H1 (cell line): ENCODE measurements around the gene B3GAT1. TPM values are rescaled to one million over a fixed set of nuclear protein-coding genes. Genes with fewer than 3 reads are reported as not detected.

Source experiments
- CTCF ChIA-PET: fragments of 300-600 bp; sonication (Branson Sonifier 250); formaldehyde crosslinking; loops from one replicate; lab custom pipeline; 2021; ENCODE audit not compliant: partially characterized antibody; lab: Charles Lee
- POLR2A ChIA-PET: fragments of 300-600 bp; sonication (Branson Sonifier 250); formaldehyde crosslinking; loops from one replicate; lab custom pipeline; 2021; ENCODE audit warnings: inconsistent platforms; ENCODE audit not compliant: partially characterized antibody; lab: Charles Lee
- DNase-seq, 2 experiments: peaks; one replicate each; pipeline versions ENCODE4 v3.0.0 to v3.0.0-alpha.2; 2010 to 2022; ENCODE audit warnings: low spot score in 2 of 2, low read depth in 1 of 2, mixed read lengths in 1 of 2
- FAIRE-seq: peaks from 2 replicates; lab custom pipeline; 2011; peaks lifted over from hg19 to GRCh38; lab: Jason Lieb, UNC
- H2AFZ ChIP-seq: 2 replicates; pipeline ENCODE4 v1.8.1; 2012; ENCODE audit warnings: low read length, inconsistent platforms
- H2AK5ac ChIP-seq: 2 replicates; pipeline ENCODE4 v1.6.1; 2013; ENCODE audit warnings: low read depth, low read length
- H2BK120ac ChIP-seq: replicated peaks from 2 replicates; pipeline ENCODE3; 2013; ENCODE audit warnings: low read depth, low read length, inconsistent platforms
- H2BK12ac ChIP-seq: 2 replicates; pipeline ENCODE4 v1.6.1; 2013; ENCODE audit warnings: low read depth, low read length
- H2BK15ac ChIP-seq: 2 replicates; pipeline ENCODE4 v1.6.1; 2013; ENCODE audit warnings: low read length
- H2BK20ac ChIP-seq: 2 replicates; pipeline ENCODE4 v1.6.1; 2013; ENCODE audit warnings: low read length
- H2BK5ac ChIP-seq: 2 replicates; pipeline ENCODE4 v1.6.1; 2013; ENCODE audit warnings: low read depth, low read length
- H3K14ac ChIP-seq: 2 replicates; pipeline ENCODE4 v1.6.1; 2013; ENCODE audit warnings: inconsistent platforms; ENCODE audit not compliant: insufficient read length
- H3K18ac ChIP-seq: 2 replicates; pipeline ENCODE4 v1.6.1; 2013; ENCODE audit warnings: low read length; ENCODE audit errors: extremely low read depth
- H3K23ac ChIP-seq: 2 replicates; pipeline ENCODE4 v1.6.1; 2013; ENCODE audit warnings: inconsistent platforms; ENCODE audit not compliant: insufficient read length
- H3K23me2 ChIP-seq: 2 replicates; pipeline ENCODE4 v1.6.1; 2013; ENCODE audit warnings: low read depth, low read length
- H3K27ac ChIP-seq: 2 replicates; pipeline ENCODE4 v1.6.1; 2011; ENCODE audit warnings: low read depth, low read length, inconsistent platforms
- H3K27me3 ChIP-seq, 4 experiments: replicated peaks in 1 of 4; 1 replicate in 1 of 4; 2 replicates in 3 of 4; pipeline versions ENCODE4 v1.6.1 to v1.8.1; 2011 to 2013; ENCODE audit warnings: low read length in 3 of 4, mild to moderate bottlenecking in 3 of 4, inconsistent platforms in 2 of 4, mixed read lengths in 2 of 4, moderate library complexity in 1 of 4; ENCODE audit not compliant: control insufficient read depth in 3 of 4, insufficient read depth in 3 of 4; ENCODE audit errors: extremely low read depth in 1 of 4
- H3K36me3 ChIP-seq, 4 experiments: 2 replicates each; pipeline versions ENCODE4 v1.6.1 to v1.8.1; 2011 to 2013; ENCODE audit warnings: mild to moderate bottlenecking in 4 of 4, low read length in 3 of 4, moderate library complexity in 2 of 4, control low read depth in 1 of 4, inconsistent platforms in 1 of 4; ENCODE audit not compliant: insufficient read depth in 4 of 4, control insufficient read depth in 2 of 4
- H3K4ac ChIP-seq: replicated peaks from 2 replicates; pipeline ENCODE3; 2013; ENCODE audit warnings: low read length, low read depth, mixed read lengths, inconsistent platforms; ENCODE audit not compliant: insufficient read length
- H3K4me1 ChIP-seq, 4 experiments: replicated peaks in 1 of 4; 1 replicate in 1 of 4; 2 replicates in 3 of 4; pipeline versions ENCODE4 v1.6.1 to v1.8.1; 2011 to 2013; ENCODE audit warnings: low read length in 3 of 4, inconsistent platforms in 2 of 4, mixed read lengths in 1 of 4; ENCODE audit not compliant: insufficient read depth in 4 of 4, control insufficient read depth in 3 of 4
- H3K4me2 ChIP-seq, 2 experiments: 2 replicates each; pipeline versions ENCODE4 v1.6.1 to v1.8.1; 2011 to 2013; ENCODE audit warnings: low read depth in 2 of 2, low read length in 2 of 2, control low read depth in 1 of 2, inconsistent platforms in 1 of 2, mild to moderate bottlenecking in 1 of 2; ENCODE audit not compliant: insufficient read depth in 1 of 2
- H3K4me3 ChIP-seq, 4 experiments: fragments of 200-600, 300-600 bp in 1 of 4; sonication (generic), shearing (Covaris generic), sonication (Bioruptor Twin) in 1 of 4; 2 replicates each; pipeline versions ENCODE4 v1.5.1 to v1.8.1; 2011 to 2016; ENCODE audit warnings: low read length in 4 of 4, low read depth in 3 of 4, control low read depth in 2 of 4, inconsistent platforms in 2 of 4, mild to moderate bottlenecking in 2 of 4, mixed read lengths in 1 of 4, moderate library complexity in 1 of 4; ENCODE audit not compliant: insufficient read depth in 2 of 4; ENCODE audit errors: extremely low read depth in 1 of 4
- H3K56ac ChIP-seq: replicated peaks from 2 replicates; pipeline ENCODE3; 2013; ENCODE audit warnings: low read depth, mild to moderate bottlenecking, mixed read lengths, low read length, inconsistent platforms; ENCODE audit not compliant: insufficient read length
- H3K79me1 ChIP-seq: 2 replicates; pipeline ENCODE4 v1.6.1; 2013; ENCODE audit warnings: low read depth, low read length, control low read depth
- H3K79me2 ChIP-seq, 2 experiments: 2 replicates each; pipeline versions ENCODE4 v1.6.1 to v1.8.1; 2012 to 2013; ENCODE audit warnings: low read length in 2 of 2, mild to moderate bottlenecking in 2 of 2, inconsistent platforms in 1 of 2; ENCODE audit not compliant: insufficient read depth in 2 of 2, control insufficient read depth in 1 of 2
- H3K9ac ChIP-seq, 4 experiments: replicated peaks in 1 of 4; 1 replicate in 1 of 4; 2 replicates in 3 of 4; pipeline versions ENCODE4 v1.6.1 to v1.8.1; 2011 to 2013; ENCODE audit warnings: low read depth in 3 of 4, low read length in 3 of 4, control low read depth in 2 of 4, mild to moderate bottlenecking in 2 of 4, moderate library complexity in 2 of 4, inconsistent platforms in 1 of 4; ENCODE audit errors: extremely low read depth in 1 of 4
- H3K9me3 ChIP-seq, 2 experiments: 2 replicates each; pipeline versions ENCODE4 v1.6.1 to v1.8.1; 2012 to 2013; ENCODE audit warnings: mild to moderate bottlenecking in 2 of 2, moderate library complexity in 2 of 2, control low read depth in 1 of 2, inconsistent platforms in 1 of 2, low read depth in 1 of 2, low read length in 1 of 2, mixed read lengths in 1 of 2; ENCODE audit not compliant: insufficient read depth in 2 of 2
- H4K20me1 ChIP-seq, 2 experiments: replicated peaks in 1 of 2; 2 replicates each; pipeline versions ENCODE3 to v1.8.1; 2011 to 2013; ENCODE audit warnings: inconsistent platforms in 2 of 2, low read length in 2 of 2, mild to moderate bottlenecking in 1 of 2; ENCODE audit not compliant: insufficient read depth in 2 of 2, control insufficient read depth in 1 of 2
- H4K5ac ChIP-seq: 2 replicates; pipeline ENCODE4 v1.6.1; 2013; ENCODE audit warnings: low read length, low read depth, mixed read lengths, inconsistent platforms; ENCODE audit not compliant: insufficient read length
- H4K8ac ChIP-seq: 2 replicates; pipeline ENCODE4 v1.8.0; 2013; ENCODE audit warnings: mild to moderate bottlenecking, moderate library complexity, low read length, inconsistent platforms; ENCODE audit not compliant: insufficient read depth; ENCODE audit errors: extremely low read depth
- H4K91ac ChIP-seq: replicated peaks from 2 replicates; pipeline ENCODE3; 2013; ENCODE audit warnings: low read length, mixed read lengths, inconsistent platforms; ENCODE audit not compliant: insufficient read length
- ATF2 ChIP-seq: IDR thresholded peaks from 2 replicates; pipeline ENCODE4 v1.6.1; 2012; ENCODE audit warnings: low read length, inconsistent platforms
- CHD1 ChIP-seq: IDR thresholded peaks from 2 replicates; pipeline ENCODE4 v1.6.1; 2012; ENCODE audit warnings: low read depth, low read length, improper control_type of control experiment
- FOSL1 ChIP-seq: IDR thresholded peaks from 2 replicates; pipeline ENCODE4 v1.6.1; 2011; ENCODE audit warnings: mild to moderate bottlenecking, low read depth, low read length, moderate library complexity; ENCODE audit not compliant: insufficient read depth
- HDAC6 ChIP-seq: IDR thresholded peaks from one replicate; pipeline ENCODE4 v1.7.1; 2012; ENCODE audit warnings: low read depth, mild to moderate bottlenecking, inconsistent platforms, low read length, moderate library complexity
- JUN ChIP-seq: IDR thresholded peaks from 2 replicates; pipeline ENCODE4 v1.6.1; 2011; ENCODE audit warnings: low read depth, mild to moderate bottlenecking, improper control_type of control experiment, low read length
- JUND ChIP-seq: IDR thresholded peaks from 2 replicates; pipeline ENCODE4 v1.6.1; 2011; ENCODE audit warnings: mild to moderate bottlenecking, improper control_type of control experiment, low read length
- KDM5A ChIP-seq: fragments of 200-600 bp; IDR thresholded peaks from 2 replicates; pipeline ENCODE4 v1.7.1; 2012; ENCODE audit warnings: mild to moderate bottlenecking, low read length, inconsistent platforms, mixed read lengths
- POLR2AphosphoS5 ChIP-seq: IDR thresholded peaks from 2 replicates; pipeline ENCODE4 v1.6.1; 2011; ENCODE audit warnings: low read depth, low read length
- RXRA ChIP-seq: IDR thresholded peaks from 2 replicates; pipeline ENCODE4 v1.6.1; 2011; ENCODE audit warnings: low read depth, mild to moderate bottlenecking, low read length, moderate library complexity; ENCODE audit not compliant: insufficient read depth
- SIRT6 ChIP-seq: IDR thresholded peaks from one replicate; pipeline ENCODE4 v1.7.1; 2012; ENCODE audit warnings: low read length, inconsistent platforms
- SIX5 ChIP-seq: IDR thresholded peaks from 2 replicates; pipeline ENCODE4 v1.6.1; 2011; ENCODE audit warnings: mild to moderate bottlenecking, low read depth, low read length
- TBP ChIP-seq: IDR thresholded peaks from 2 replicates; pipeline ENCODE4 v1.6.1; 2011; ENCODE audit warnings: low read depth, low read length, improper control_type of control experiment
- YY1 ChIP-seq: IDR thresholded peaks from 2 replicates; pipeline ENCODE4 v1.6.1; 2011; ENCODE audit warnings: low read depth, mild to moderate bottlenecking, low read length
- WGBS, 2 experiments: shearing (Covaris generic) in 1 of 2; methylation state at CpG; one replicate each; pipeline versions ENCODE4 v1.1.6 to v1.1.7; 2013 to 2015; ENCODE audit warnings: low lambda C conversion rate in 2 of 2, mixed read lengths in 2 of 2, inconsistent platforms in 1 of 2, low coverage in 1 of 2, missing lambda C conversion rate in 1 of 2; ENCODE audit not compliant: insufficient replicate concordance in 2 of 2, insufficient coverage in 1 of 2, insufficient read length in 1 of 2; ENCODE audit errors: extremely low coverage in 1 of 2, missing lambda C conversion rate in 1 of 2; 5-methylcytosine and 5-hydroxymethylcytosine counted together
- polyA plus RNA-seq, 7 experiments: library from polyadenylated mRNA; depleted of rRNA in 3 of 7; stranded (reverse) in 5 of 7; unstranded in 2 of 7; fragments of >200 nt in 5 of 7; fragments of 200-250 nt in 2 of 7; gene quantifications; 1 replicate in 5 of 7; 2 replicates in 1 of 7; 4 replicates in 1 of 7; pipeline versions ENCODE4 v1.2.1 to v1.2.3, GENCODE V29; 2011 to 2013; ENCODE audit warnings: missing spikeins in 2 of 7, mixed read lengths in 2 of 7
- total RNA-seq: library from RNA; stranded (reverse); fragmentation: NEBNext Ultra II Directional; extraction: Animal tissue kit (Norgen Biotek cat#: 25700); gene quantifications from 2 replicates; pipeline ENCODE4 v1.2.1, GENCODE V29; 2021
- TF ChIP-seq, protein P1 (sequence below): IDR thresholded peaks from 2 replicates; pipeline ENCODE4 v1.6.1; 2012; ENCODE audit warnings: inconsistent platforms

The B3GAT1 gene
- total and polyA plus RNA-seq, 2 of the 8 experiments (the other 6 are each of a cell fraction or from before 2014, with no cell fraction given): 19.7 to 32.4 TPM

DNA sequence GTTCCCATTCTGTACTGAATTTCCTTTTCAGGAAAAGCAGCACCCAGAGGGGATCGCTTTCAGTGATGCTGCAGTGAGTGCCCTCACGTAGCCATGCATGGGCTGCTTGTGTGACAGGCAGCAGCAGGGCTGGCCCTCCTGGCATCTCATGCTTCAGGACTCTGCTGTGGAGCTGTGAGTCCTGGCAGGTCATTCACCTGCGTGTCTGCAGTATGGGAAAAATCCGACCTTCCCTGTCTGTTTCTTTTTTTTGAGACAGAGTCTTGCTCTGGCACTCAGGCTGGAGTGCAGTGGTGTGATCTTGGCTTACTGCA, 66.8 kb downstream of the B3GAT1 start:
- Histone ChIP-seq H3K4me1 (peaks cover 0 to 3% (median 1%) of the 10 kb centered on the region in 4 experiments; a peak in 3 of 7 replicates), H3K27me3 (no peaks in the 10 kb centered on the region; a peak in 1 of 7 replicates), H3K14ac (no peak overlapping the region), H2BK120ac (no peak overlapping the region), H3K23ac (no peak overlapping the region), H3K9me3 (no peaks in the 10 kb centered on the region), H2BK12ac (no peak overlapping the region), H2BK5ac (no peak overlapping the region), H2AK5ac (no peak overlapping the region), H4K8ac (no peak overlapping the region), H2BK20ac (no peak overlapping the region), H3K4me2 (no peak overlapping the region), H3K79me2 (no peaks in the 10 kb centered on the region), H4K91ac (no peak overlapping the region), H3K4me3 (no peak overlapping the region), H2BK15ac (no peak overlapping the region), H2AFZ (no peak overlapping the region), H3K79me1 (no peaks in the 10 kb centered on the region), H4K5ac (no peak overlapping the region), H4K20me1 (no peaks in the 10 kb centered on the region), H3K18ac (no peak overlapping the region), H3K4ac (no peak overlapping the region), H3K9ac (no peak overlapping the region), H3K27ac (no peak overlapping the region), H3K56ac (no peak overlapping the region), H3K36me3 (no peaks in the 10 kb centered on the region), H3K23me2 (no peaks in the 10 kb centered on the region)
- WGBS, 2 experiments: 90% methylated on average over 4 of the region's 4 CpGs; no CpG with 5 or more reads in 1 of the 2 experiments
- DNase-seq (peak in 1 of 2 experiments; percentile 35), FAIRE-seq (no peak)
- ChIA-PET CTCF (interaction anchor here (1.0 to 2.7 kb wide), 3 partner anchors 12 to 83 kb away, joined by 4 to 8 read pairs (median 4); no protein-coding TSS in a partner anchor), POLR2A (no interaction called here)
- no peak for TF ChIP-seq HDAC6
- TF ChIP-seq SIX5: no peak
- no peak for TF ChIP-seq SIRT6
- TF ChIP-seq YY1: no peak
- TF ChIP-seq, protein P1, sequence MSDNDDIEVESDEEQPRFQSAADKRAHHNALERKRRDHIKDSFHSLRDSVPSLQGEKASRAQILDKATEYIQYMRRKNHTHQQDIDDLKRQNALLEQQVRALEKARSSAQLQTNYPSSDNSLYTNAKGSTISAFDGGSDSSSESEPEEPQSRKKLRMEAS: no peak
- no peak for TF ChIP-seq KDM5A
- TF ChIP-seq CHD1: no peak
- TF ChIP-seq POLR2AphosphoS5: no peak
- no peak for TF ChIP-seq RXRA
- TF ChIP-seq ATF2: no peak
- no peak for TF ChIP-seq JUN
- no peak for TF ChIP-seq JUND
- no peak for TF ChIP-seq TBP
- no peak for TF ChIP-seq FOSL1
